ENCODE results near the gene AGR3.

AGR3 gene

GRCh38 chr7:16881844-16882243, at the start of gene AGR3:
AGR3 (minus strand) TSS chr7:16881983; CDS start chr7:16878618, 3,365 bp downstream.
- DNase-seq, result no peak

GRCh38 chr7:16930946-16931345, 49.2 kb upstream of the AGR3 start:
- no peak for DNase-seq

DNA sequence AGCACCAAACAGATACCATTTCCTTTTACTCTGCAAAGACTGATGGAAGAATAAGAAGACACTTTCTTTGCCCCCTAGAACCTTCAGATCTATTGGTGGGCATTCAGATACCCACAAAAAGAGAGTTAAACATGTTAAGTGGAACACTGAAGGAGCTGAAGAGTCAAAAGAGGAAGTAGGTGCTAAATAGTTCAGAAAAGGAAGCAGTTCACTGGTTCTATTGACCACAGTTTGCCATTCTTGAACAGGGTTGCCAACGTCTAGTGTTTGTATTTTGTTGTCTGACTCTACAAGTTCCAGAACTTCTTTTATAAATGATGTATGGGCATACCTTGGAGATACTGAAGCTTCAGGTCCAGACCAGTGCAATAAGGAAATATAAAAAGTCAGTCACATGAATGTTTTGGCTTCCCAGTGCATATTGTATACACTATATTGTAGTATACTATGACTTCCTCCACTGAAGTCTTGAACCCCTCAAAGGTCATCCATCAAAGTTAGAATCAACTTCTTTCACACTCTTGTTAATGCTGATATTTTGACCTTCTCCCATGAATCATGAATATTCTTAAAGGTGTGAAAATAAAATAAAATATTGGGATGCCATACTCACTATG, 47.5 kb upstream of the AGR3 start:
- DNase-seq, result no peak

DNA sequence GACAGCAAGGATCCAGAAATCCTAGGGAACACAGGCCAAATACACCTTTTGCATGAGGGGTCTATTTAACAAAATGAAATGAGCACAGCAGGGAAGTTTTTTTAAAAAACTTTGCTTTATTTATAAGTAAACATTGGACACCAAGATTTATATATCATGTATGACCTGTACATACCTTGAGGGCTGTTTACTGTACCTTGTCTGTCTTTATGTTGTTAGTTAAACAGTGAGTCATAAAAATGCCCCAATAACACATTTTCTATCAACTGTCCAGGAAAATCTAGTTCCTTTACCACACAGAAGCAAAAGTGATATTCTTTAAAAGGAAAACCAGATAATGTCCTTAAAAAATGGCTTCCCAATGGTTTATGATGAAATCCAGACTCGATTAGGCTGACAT, 45.1 kb upstream of the AGR3 start:
- DNase-seq, result no peak

DNA sequence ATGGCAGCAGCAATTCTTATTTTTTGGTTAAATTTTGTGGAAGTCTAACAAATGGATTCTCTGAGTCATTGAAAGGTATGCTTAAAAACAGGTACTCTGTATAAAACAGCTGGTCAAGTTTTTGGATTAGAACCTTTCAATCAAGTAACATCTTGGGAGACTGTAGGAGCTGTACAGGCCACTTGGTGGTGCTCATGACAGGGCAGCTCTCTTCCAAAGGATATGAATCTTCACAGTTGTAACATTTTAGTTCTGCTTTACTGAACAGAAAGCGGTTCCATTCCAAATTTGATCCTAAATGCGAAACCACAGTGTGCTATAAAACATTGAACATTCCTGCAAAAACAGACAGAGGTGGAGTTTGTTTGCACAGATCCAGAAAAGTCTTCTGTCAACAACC, 44.5 kb upstream of the AGR3 start:
- peak; percentile 15 for DNase-seq

GRCh38 chr7:16925609-16926008, 43.8 kb upstream of the AGR3 start:
- DNase-seq, result no peak

DNA sequence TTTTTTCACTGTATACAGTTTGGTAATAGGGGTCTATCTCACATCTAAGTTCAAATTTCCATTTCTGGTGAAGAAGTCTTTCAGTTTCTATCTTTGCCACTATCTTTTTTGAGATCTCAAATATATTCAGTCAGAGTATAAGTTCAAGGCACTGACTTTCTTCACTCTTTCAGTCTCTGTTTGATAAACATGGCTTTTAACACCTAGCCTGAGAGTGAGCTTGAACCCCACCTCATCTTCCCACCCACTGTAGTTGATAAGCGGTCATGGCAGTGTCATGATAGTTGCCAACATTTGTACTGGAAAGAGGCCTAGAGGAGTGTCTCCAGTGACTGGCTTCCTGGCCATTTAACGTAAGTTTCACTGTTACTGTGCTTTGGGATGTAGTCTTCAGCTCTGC, 41.2 kb upstream of the AGR3 start:
- DNase-seq, result no peak

DNA sequence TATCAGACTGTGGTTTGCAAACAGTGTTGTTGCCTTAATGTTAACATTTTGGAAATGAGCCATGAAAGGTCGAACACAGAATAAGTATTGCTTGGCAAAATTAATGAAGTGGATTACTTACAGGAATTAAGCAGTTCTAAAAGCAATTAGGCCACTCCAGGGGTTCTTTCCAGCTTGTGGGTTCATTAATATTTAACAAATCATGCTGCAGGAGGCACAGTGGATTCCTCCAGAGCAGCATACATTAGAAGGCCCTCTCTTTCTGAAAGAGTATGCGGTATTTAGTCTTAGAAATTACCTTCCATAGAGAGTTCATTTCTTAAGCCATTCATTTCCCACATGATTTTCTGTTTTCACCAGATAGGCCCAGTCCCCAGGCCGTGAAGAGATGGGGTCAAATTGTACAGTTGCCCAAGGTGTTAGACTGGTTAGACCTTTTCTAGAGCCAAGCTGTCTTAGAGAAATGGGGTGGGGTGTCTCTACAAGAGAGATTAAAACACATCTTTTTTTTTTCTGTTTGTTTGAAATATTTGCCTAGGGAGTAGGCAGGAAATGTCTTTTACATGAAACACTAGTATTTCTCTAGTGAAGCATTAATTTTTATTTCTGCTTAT, 40.0 kb upstream of the AGR3 start:
- no peak for DNase-seq

DNA sequence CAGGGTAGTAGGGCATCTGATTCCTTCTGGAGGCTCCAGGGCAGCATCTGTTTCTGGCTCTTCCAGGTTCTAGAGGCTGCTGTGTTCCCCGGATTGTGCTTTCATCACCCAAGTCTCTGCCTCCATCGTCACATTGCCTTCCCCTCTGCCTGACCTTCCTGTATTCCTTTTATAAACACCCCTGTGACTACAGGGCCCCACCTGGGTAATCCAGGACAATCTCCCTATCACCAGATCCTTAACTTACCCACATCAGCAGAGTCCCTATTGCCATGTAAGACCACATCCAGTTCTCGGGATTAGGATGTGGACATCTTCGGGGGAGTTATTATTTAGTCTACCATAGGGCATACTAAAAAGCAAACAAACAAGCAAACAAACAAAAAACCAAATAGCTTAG, 39.4 kb upstream of the AGR3 start:
- DNase-seq, result no peak

GRCh38 chr7:16919440-16919839, 37.7 kb upstream of the AGR3 start:
- no peak for DNase-seq

DNA sequence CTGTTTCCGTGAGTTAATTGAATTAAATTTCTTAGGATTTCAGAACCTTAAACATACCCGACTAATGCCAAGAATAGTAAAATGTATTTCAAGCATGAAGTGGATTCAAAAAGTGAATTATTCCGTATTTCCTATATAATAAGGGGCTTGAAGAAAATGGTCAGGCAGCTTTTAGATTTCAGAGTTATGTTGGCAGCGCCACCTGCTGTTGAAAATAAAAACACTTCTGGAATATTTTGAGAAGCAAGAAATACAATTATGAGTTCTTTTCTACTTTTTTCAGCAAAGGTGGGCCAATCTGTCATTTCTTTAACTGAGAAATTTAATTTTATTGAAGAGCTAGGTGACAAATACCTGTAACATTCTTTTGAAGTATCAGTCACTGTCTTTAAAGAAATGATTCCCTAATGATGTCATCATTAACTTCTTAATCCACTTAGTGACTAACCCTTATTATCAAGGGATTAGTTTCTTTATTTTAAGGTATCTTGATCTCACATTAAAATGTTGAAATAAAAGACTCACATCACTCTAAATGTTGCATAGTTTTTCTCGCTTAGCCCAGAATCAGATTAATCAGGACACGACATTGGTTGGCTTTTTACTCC, 36.6 kb upstream of the AGR3 start:
- peak; percentile 45 for DNase-seq

GRCh38 chr7:16916738-16917137, 35.0 kb upstream of the AGR3 start:
- no peak for DNase-seq

GRCh38 chr7:16916105-16916639, 34.4 kb upstream of the AGR3 start:
- DNase-seq, result no peak

- DNase-seq, result no peak
Observed at GRCh38 chr7:16915405-16915804, 33.6 kb upstream of the AGR3 start.

DNA sequence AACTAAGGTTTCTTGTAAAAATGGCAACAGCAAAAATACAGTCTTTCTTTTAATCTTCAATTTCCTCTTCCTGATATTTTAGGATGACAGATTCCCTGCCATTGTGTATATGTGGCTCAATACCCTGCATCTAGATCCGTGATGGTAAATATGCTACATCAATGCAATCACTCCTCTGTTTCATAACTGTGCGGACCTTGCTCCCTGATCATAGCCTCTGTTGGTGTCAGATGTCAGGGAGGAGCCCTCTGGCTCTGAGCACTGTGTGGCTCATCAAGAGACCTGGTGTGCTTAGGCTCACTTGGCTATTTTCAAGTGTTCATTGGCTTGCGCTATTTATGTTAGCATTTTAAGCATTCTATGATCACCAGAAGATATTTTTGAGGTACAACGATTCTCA, 33.0 kb upstream of the AGR3 start:
- no peak for DNase-seq

- DNase-seq, result no peak
Observed at GRCh38 chr7:16913643-16914042, 31.9 kb upstream of the AGR3 start.

DNA sequence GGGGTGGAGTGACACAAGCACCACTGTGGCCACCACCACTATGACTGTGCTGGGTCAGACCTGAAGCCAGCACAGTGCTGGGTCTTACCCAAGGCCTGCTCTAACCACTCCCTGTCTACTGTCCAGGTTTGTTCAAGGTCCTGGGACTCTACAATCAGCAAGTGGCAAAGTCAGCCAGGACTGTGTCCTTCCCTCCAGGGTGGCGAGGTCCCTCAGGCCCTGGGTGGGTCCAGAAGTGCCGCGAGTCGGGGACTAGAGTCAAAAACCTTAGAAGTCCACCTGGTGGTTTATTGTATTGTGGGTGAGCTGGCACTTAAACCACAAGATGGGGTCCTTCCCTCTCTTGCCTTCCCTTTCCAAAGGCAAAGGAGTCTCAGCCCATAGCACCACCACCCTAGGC, 30.8 kb upstream of the AGR3 start:
- DNase-seq, result no peak

- no peak for DNase-seq
Observed at GRCh38 chr7:16908561-16908960, 26.8 kb upstream of the AGR3 start.

- no peak for DNase-seq
Observed at GRCh38 chr7:16905300-16906044, 23.7 kb upstream of the AGR3 start.

DNA sequence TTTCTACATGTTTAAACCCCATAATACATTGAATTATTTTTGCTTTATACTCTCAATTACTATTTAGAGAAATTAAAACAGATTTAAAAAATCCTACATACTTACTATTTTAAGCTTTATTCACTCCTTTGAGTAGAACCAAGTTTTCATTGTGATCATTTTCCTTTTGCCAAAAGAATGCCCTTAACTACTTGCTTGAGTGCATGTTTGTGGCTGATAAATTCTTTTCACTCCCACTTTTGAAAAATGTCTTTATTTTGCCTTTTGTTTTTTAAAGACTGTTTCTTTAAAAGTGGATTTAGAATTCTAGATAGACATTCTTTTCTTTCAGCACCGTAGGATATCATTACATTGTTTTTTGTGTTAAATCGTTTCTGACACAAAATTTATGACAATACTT, 22.3 kb upstream of the AGR3 start:
- DNase-seq, result no peak

GRCh38 chr7:16900209-16900768, 18.5 kb upstream of the AGR3 start:
- no peak for DNase-seq

- peak; percentile 37 for DNase-seq
Observed at GRCh38 chr7:16891874-16892643, 10.3 kb upstream of the AGR3 start.

DNA sequence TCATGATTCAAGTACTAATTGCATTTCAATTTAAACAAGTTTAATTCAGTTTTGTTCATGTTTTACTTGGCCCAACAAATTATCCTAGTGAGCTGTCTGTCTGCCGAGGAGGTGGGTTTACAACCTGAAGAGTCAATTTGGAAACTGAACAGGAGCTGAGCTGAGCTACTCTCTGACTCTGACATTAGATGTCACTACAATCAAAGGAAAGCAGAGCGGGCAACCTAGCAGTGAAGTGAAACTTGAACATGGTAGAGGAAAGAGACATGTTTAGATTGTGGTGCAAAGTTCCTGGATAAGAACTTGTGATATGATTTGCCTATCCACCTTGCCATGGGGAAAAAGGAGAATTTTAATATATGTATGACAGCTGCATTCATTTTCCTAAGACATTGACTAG, 9.6 kb upstream of the AGR3 start:
- peak; percentile 69 for DNase-seq

Measured in NCI-H1092 treated with DMSO at 0.1 percent for 48 hours (cell line).